Measurements from ENCODE around the gene SEC14L1. TPM values are rescaled to one million over a fixed set of nuclear protein-coding genes. Genes with fewer than 3 reads are reported as not detected.

Gene SEC14L1
- total RNA-seq, 1 experiment from 2014 or later = 279 TPM

DNA sequence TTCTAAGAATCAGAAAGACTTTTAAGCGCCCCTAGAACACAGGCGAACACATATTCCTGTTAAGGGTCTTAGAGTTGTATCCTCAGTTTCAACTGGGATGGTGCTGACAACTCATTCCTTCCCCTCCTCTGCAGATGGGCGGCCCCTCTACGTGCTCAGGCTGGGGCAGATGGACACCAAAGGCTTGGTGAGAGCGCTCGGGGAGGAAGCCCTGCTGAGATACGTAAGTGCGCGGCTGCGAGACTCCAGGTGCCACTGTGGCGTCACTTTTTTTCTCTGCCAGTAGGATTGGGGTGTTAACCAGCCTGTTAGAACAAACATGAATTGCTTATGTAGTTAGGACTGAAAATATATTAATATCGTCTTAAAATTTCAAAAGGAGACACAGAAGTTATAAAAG, 62.7 kb downstream of the SEC14L1 start:
- no peak for DNase-seq (ENCODE audit: low read depth, low spot score)
- Histone ChIP-seq H3K27me3 (ENCODE audit: control insufficient read depth, insufficient read depth, low read length) (no peaks in the 10 kb centered on the region), H3K36me3 (ENCODE audit: control insufficient read depth, insufficient read depth, low read length) (peaks cover 38% of the 10 kb centered on the region), H3K4me1 (ENCODE audit: control insufficient read depth, insufficient read depth, low read length) (peaks cover 6% of the 10 kb centered on the region), H3K4me3 (ENCODE audit: low read depth in 2 of 2, low read length in 2 of 2) (no peak overlapping the region), H3K27ac (ENCODE audit: low read length) (no peak overlapping the region), H3K9me3 (ENCODE audit: control insufficient read depth, insufficient read depth, low read depth, low read length) (no peaks in the 10 kb centered on the region)
- ATAC-seq = no peak
- in situ Hi-C loops (cut with HindIII; ENCODE audit: low pct_unique_long_range_greater_than_20kb, low sequenced_read_pairs) = no loop called here
- ChIA-PET CTCF (no interaction called here), POLR2A (interaction anchor here (0.7 kb wide), 1 partner anchor 80 kb away, joined by 4 read pairs; no protein-coding TSS in a partner anchor)
- no TSS peak for BruUV-seq (replicated peaks)
- TF ChIP-seq TCF7L2 (IDR thresholded peaks at IDR 0.05; ENCODE audit: low read depth, low read length) (no peak), SIN3A (IDR thresholded peaks at IDR 0.05; ENCODE audit: borderline replicate concordance, insufficient read depth, low read depth, low read length) (no peak), POLR2AphosphoS5 (IDR thresholded peaks at IDR 0.05; ENCODE audit: low read depth, low read length) (no peak)
- TF ChIP-seq, protein P1, sequence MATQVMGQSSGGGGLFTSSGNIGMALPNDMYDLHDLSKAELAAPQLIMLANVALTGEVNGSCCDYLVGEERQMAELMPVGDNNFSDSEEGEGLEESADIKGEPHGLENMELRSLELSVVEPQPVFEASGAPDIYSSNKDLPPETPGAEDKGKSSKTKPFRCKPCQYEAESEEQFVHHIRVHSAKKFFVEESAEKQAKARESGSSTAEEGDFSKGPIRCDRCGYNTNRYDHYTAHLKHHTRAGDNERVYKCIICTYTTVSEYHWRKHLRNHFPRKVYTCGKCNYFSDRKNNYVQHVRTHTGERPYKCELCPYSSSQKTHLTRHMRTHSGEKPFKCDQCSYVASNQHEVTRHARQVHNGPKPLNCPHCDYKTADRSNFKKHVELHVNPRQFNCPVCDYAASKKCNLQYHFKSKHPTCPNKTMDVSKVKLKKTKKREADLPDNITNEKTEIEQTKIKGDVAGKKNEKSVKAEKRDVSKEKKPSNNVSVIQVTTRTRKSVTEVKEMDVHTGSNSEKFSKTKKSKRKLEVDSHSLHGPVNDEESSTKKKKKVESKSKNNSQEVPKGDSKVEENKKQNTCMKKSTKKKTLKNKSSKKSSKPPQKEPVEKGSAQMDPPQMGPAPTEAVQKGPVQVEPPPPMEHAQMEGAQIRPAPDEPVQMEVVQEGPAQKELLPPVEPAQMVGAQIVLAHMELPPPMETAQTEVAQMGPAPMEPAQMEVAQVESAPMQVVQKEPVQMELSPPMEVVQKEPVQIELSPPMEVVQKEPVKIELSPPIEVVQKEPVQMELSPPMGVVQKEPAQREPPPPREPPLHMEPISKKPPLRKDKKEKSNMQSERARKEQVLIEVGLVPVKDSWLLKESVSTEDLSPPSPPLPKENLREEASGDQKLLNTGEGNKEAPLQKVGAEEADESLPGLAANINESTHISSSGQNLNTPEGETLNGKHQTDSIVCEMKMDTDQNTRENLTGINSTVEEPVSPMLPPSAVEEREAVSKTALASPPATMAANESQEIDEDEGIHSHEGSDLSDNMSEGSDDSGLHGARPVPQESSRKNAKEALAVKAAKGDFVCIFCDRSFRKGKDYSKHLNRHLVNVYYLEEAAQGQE (IDR thresholded peaks at IDR 0.05; ENCODE audit: insufficient read depth in 1 of 2, low read depth in 2 of 2, low read length in 1 of 2) = no peak
- TF ChIP-seq, protein P2, sequence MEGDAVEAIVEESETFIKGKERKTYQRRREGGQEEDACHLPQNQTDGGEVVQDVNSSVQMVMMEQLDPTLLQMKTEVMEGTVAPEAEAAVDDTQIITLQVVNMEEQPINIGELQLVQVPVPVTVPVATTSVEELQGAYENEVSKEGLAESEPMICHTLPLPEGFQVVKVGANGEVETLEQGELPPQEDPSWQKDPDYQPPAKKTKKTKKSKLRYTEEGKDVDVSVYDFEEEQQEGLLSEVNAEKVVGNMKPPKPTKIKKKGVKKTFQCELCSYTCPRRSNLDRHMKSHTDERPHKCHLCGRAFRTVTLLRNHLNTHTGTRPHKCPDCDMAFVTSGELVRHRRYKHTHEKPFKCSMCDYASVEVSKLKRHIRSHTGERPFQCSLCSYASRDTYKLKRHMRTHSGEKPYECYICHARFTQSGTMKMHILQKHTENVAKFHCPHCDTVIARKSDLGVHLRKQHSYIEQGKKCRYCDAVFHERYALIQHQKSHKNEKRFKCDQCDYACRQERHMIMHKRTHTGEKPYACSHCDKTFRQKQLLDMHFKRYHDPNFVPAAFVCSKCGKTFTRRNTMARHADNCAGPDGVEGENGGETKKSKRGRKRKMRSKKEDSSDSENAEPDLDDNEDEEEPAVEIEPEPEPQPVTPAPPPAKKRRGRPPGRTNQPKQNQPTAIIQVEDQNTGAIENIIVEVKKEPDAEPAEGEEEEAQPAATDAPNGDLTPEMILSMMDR (IDR thresholded peaks at IDR 0.05) = no peak
- intact Hi-C loops (cut with micrococcal nuclease; ENCODE audit: unreplicated experiment) = no loop called here

DNA sequence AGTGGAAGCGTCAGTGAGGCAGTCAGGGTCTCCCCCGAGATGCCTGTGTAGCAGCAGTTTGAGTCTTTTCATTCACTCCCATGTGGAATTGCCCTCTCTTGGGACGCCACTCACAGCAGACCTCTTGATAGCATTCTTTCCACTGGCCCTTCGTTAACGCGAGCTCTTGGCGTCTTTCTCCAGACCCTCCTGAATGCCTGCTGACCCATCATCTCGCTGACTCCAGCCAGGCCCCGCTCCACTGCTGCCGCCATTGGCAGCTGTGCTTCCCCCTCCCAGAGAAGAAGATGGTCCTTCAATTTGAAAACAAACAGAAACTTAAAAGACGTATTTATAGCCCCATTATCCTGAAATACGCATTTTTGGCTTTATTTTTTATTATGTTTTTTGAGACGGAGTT, 63.1 kb downstream of the SEC14L1 start:
- BruUV-seq (replicated peaks) = no TSS peak
- CTCF ChIA-PET = no interaction called here
- POLR2A ChIA-PET = interaction anchor here (0.7 kb wide), 1 partner anchor 116 kb away, joined by 3 read pairs; no protein-coding TSS in a partner anchor

More for the DNA sequence above, 63.1 kb downstream of the SEC14L1 start:
- intact Hi-C loops (cut with micrococcal nuclease; ENCODE audit: unreplicated experiment) = no loop called here
- Histone ChIP-seq H3K9me3 (ENCODE audit: control insufficient read depth, insufficient read depth, low read depth, low read length) (no peaks in the 10 kb centered on the region), H3K27me3 (ENCODE audit: control insufficient read depth, insufficient read depth, low read length) (no peaks in the 10 kb centered on the region), H3K4me3 (ENCODE audit: low read depth in 2 of 2, low read length in 2 of 2) (no peak overlapping the region), H3K36me3 (ENCODE audit: control insufficient read depth, insufficient read depth, low read length) (peaks cover 42% of the 10 kb centered on the region), H3K4me1 (ENCODE audit: control insufficient read depth, insufficient read depth, low read length) (peaks cover 8% of the 10 kb centered on the region), H3K27ac (ENCODE audit: low read length) (no peak overlapping the region)
- TF ChIP-seq, protein P1 (IDR thresholded peaks at IDR 0.05; ENCODE audit: insufficient read depth in 1 of 2, low read depth in 2 of 2, low read length in 1 of 2) = no peak
- TF ChIP-seq SIN3A (IDR thresholded peaks at IDR 0.05; ENCODE audit: borderline replicate concordance, insufficient read depth, low read depth, low read length) (no peak), TCF7L2 (IDR thresholded peaks at IDR 0.05; ENCODE audit: low read depth, low read length) (no peak), POLR2AphosphoS5 (IDR thresholded peaks at IDR 0.05; ENCODE audit: low read depth, low read length) (no peak)
- TF ChIP-seq, protein P2 (IDR thresholded peaks at IDR 0.05) = no peak
- in situ Hi-C loops (cut with HindIII; ENCODE audit: low pct_unique_long_range_greater_than_20kb, low sequenced_read_pairs) = no loop called here
- ATAC-seq (no peak), DNase-seq (ENCODE audit: low read depth, low spot score) (no peak)
